Mesothelial cell of epicardium (in vitro differentiated cells): ENCODE measurements around the gene ATRNL1. TPM values are rescaled to one million over a fixed set of nuclear protein-coding genes. Genes with fewer than 3 reads are reported as not detected.

Source experiments
- DNase-seq, 2 experiments: peaks; one replicate each; pipeline ENCODE4 v3.0.0; 2021; ENCODE audit warnings: low spot score in 2 of 2; ENCODE audit not compliant: unreplicated experiment in 2 of 2
- H3K27ac Mint-ChIP-seq: 2 replicates; pipeline ENCODE4 v1.8.0; 2021; ENCODE audit warnings: mixed read lengths
- H3K27me3 Mint-ChIP-seq: 2 replicates; pipeline ENCODE4 v1.8.0; 2021; ENCODE audit warnings: low read depth, mixed read lengths
- H3K36me3 Mint-ChIP-seq: 2 replicates; pipeline ENCODE4 v1.8.0; 2021; ENCODE audit warnings: mixed read lengths
- H3K4me1 Mint-ChIP-seq: 2 replicates; pipeline ENCODE4 v1.8.0; 2021; ENCODE audit warnings: mixed read lengths
- H3K4me3 Mint-ChIP-seq: 2 replicates; pipeline ENCODE4 v1.8.0; 2021; ENCODE audit warnings: mild to moderate bottlenecking, moderate library complexity, mixed read lengths
- H3K9me3 Mint-ChIP-seq: 2 replicates; pipeline ENCODE4 v1.8.0; 2021; ENCODE audit warnings: mixed read lengths
- CTCF ChIP-seq: fragments of 200-600 bp; sonication (generic); IDR thresholded peaks from one replicate; pipeline ENCODE4 v1.5.0; 2021; ENCODE audit warnings: antibody characterized with exemption; ENCODE audit not compliant: unreplicated experiment
- total RNA-seq: library from RNA; stranded (reverse); gene quantifications from 3 replicates; pipeline ENCODE4 v1.2.1, GENCODE V29; 2021

ATRNL1 gene
- total RNA-seq, 1 donor from 2014 or later = 39.6 TPM

DNA sequence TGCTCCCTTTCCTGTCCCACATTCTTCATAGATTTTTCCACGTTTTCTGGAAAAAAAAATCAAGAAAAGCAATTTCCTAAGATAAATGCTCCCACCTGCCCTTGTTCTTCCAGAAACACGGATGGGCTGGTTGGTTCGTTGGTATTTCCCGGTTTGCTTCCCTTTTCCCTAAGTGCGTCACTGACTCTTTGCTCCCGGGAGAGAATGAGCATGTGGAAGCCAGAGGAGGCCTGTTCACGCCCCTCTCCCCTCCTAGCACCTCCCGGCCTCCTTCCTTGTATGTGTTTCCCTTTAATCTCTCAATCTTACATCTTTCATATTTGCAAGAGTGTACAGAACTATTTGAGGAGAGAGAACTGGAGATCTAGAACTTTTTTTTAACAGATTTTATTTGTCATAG lies 737.9 kb downstream of the ATRNL1 start:
- no peak for TF ChIP-seq CTCF
- H3K27ac Mint-ChIP-seq = no peak overlapping the region
- H3K36me3 Mint-ChIP-seq = no peaks in the 10 kb centered on the region
- no peaks in the 10 kb centered on the region for H3K9me3 Mint-ChIP-seq
- H3K4me1 Mint-ChIP-seq = peaks cover 15% of the 10 kb centered on the region
- H3K4me3 Mint-ChIP-seq = no peak overlapping the region
- no peak for DNase-seq
- peaks cover 2% of the 10 kb centered on the region for H3K27me3 Mint-ChIP-seq

GRCh38 chr10:115833119-115833518 lies 740.0 kb downstream of the ATRNL1 start:
- H3K27me3 Mint-ChIP-seq = peaks cover 2% of the 10 kb centered on the region
- H3K4me3 Mint-ChIP-seq = no peak overlapping the region
- no peak for TF ChIP-seq CTCF
- DNase-seq = no peak
- no peaks in the 10 kb centered on the region for H3K36me3 Mint-ChIP-seq
- H3K27ac Mint-ChIP-seq = no peak overlapping the region
- H3K4me1 Mint-ChIP-seq = peaks cover 11% of the 10 kb centered on the region
- no peaks in the 10 kb centered on the region for H3K9me3 Mint-ChIP-seq

- Mint-ChIP-seq H3K27me3 (no peaks in the 10 kb centered on the region), H3K4me1 (peaks cover 41% of the 10 kb centered on the region), H3K4me3 (no peak overlapping the region), H3K36me3 (no peaks in the 10 kb centered on the region), H3K27ac (no peak overlapping the region), H3K9me3 (peaks cover 3% of the 10 kb centered on the region)
- TF ChIP-seq CTCF = no peak
- no peak for DNase-seq
Observed at GRCh38 chr10:115844591-115844990, 751.4 kb downstream of the ATRNL1 start.

GRCh38 chr10:115845921-115846320 lies 752.8 kb downstream of the ATRNL1 start:
- H3K4me3 Mint-ChIP-seq = no peak overlapping the region
- peaks cover 45% of the 10 kb centered on the region for H3K4me1 Mint-ChIP-seq
- DNase-seq = no peak
- no peak overlapping the region for H3K27ac Mint-ChIP-seq
- no peaks in the 10 kb centered on the region for H3K27me3 Mint-ChIP-seq
- H3K9me3 Mint-ChIP-seq = peaks cover 3% of the 10 kb centered on the region
- no peak for TF ChIP-seq CTCF
- H3K36me3 Mint-ChIP-seq = no peaks in the 10 kb centered on the region

DNA sequence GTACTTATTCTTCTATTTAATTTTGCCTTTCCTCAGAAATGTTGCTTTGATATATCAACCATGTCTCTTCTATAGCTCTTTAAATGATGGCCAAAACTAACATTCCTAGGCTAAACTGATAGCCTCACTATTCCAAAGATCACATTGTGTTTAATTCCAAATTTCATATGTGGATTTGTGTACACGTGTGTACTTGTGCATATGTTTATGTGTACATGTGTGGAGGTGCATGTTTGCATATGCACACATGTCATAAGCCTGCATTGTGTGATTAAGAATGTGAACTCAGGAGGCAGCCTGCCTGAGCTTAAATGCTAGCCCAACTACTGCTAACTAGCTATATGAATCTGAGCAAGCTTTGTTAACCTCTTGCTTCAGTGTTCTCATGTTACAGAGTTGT lies 753.4 kb downstream of the ATRNL1 start:
- no peak for DNase-seq
- TF ChIP-seq CTCF = no peak
- Mint-ChIP-seq H3K4me3 (no peak overlapping the region), H3K27me3 (no peaks in the 10 kb centered on the region), H3K36me3 (no peaks in the 10 kb centered on the region), H3K27ac (no peak overlapping the region), H3K4me1 (peaks cover 45% of the 10 kb centered on the region), H3K9me3 (peaks cover 3% of the 10 kb centered on the region)

GRCh38 chr10:115849197-115849596 lies 756.0 kb downstream of the ATRNL1 start:
- H3K4me3 Mint-ChIP-seq = no peak overlapping the region
- peak overlapping the region; percentile 55 for H3K27ac Mint-ChIP-seq
- no peaks in the 10 kb centered on the region for H3K36me3 Mint-ChIP-seq
- no peak for TF ChIP-seq CTCF
- no peaks in the 10 kb centered on the region for H3K27me3 Mint-ChIP-seq
- peaks cover 3% of the 10 kb centered on the region for H3K9me3 Mint-ChIP-seq
- H3K4me1 Mint-ChIP-seq = peaks cover 56% of the 10 kb centered on the region
- no peak for DNase-seq
